ENCODE data around the gene COL27A1.

Gene COL27A1

DNA sequence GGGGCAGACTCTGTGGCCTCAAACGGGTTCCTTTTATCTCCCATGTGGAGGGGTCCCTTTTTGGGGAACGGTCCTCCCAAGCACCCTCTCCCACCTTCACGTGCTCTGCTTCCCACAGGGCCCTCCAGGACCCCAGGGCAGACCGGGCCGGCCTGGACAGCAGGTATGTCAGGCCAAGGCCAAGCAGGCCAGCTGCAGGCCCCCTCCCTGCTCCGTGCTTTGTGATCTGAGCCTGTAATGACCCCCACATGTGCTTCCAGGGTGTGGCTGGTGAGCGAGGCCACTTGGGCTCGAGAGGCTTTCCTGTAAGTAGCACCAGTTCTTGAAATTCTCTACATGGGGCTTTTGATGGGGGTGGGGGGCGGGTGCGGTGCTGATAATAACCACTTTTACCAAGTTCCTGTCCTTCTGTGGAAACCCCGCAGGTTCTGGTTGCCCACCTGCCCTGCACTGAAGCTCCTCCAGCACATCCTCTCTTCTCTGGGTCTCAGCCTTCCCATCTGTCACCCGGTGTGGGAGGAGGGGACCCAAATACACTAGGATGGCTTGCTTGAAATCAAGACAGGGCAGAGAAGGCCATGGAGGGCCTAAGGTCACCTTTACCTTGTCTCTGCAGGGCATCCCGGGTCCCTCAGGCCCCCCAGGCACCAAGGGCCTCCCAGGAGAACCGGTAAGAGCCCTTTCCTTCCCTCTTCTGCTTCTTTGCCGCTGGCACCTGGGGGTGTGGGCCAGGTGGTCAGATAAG is 109.6 kb downstream of the COL27A1 start:
- DNase-seq (ENCODE audit: low read depth in 2 of 2, low spot score in 1 of 2), result no peak

DNA sequence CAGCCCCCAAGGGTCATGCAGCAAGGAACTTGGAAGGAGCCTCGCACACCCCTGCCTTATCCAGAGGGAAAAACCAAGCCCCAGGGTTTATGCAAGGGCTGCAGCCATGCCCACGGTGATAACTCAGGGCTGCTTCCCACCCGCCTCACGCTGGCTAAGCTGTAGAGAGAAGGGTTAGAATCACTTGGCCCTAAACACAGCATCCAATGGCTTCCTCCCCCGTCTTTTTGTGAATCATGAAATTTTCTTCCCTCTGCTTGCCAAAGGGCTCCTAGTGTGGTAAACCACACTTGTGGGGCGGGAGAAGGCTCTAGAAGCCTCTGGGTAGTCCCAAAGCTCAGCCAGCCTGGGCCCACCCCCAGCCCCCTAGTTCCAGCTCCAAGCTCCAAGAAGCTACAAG is 111.6 kb downstream of the COL27A1 start:
- DNase-seq (ENCODE audit: low read depth in 2 of 2, low spot score in 1 of 2), result no peak

DNA sequence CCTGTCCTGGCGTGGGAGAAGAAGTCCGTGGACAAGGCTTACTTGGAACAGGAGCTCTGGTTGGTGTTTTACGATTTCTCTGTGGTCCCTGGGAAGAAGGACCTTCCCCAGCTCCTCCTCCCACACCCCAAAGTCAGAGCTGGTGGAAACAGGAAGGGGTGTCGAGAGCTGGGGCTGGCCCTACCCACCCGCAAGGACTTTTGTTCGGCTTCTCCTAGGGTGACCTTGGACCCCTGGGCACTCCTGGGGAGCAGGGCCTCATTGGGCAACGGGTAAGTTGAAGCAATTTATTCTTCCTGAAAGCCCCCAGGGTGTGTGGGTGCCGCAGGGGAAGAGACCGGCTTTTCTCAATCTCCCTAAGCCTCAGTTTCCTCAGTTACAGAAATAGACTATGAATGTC is 113.7 kb downstream of the COL27A1 start:
- no peak for DNase-seq (ENCODE audit: low read depth in 2 of 2, low spot score in 1 of 2)

DNA sequence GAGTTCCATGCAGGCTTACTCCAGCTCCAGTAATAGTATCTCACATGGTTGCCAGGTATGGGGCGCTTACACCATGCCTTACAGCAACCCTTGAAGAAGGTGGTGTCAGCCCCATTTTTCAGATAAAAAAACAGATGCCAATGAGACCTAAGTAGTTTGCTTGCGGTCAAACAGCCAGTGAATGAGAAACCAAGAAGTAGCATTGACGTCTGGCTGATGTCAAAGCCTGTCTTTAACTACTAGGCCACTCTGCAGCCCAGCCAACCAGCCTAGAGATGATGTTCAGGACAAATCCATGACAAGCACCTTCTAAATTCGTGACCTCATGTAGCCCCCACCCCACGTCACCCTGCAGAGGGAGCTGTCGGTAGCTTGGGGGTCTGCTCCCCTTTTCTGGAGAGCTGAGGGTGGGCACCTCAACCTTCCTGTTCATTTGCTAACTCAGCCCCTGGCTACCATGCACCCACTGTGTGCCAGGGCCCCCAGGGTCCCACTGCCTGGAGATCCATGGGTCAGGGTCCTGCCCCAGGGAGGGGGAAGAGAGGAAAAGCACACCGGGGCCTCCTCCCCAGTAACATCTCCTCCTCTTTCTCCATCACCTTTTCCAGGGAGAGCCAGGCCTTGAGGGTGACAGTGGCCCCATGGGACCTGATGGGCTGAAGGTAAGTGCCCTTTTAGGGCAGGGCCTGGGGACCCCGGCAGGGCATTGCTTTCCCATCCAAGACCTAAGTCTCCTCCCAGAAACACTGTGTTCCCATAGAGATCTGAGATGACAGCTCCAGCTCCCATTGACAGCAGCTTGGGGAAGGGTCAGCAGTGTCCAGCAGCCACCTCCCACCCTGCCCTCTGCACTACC is 115.0 kb downstream of the COL27A1 start:
- no peak for DNase-seq (ENCODE audit: low read depth in 2 of 2, low spot score in 1 of 2)

DNA sequence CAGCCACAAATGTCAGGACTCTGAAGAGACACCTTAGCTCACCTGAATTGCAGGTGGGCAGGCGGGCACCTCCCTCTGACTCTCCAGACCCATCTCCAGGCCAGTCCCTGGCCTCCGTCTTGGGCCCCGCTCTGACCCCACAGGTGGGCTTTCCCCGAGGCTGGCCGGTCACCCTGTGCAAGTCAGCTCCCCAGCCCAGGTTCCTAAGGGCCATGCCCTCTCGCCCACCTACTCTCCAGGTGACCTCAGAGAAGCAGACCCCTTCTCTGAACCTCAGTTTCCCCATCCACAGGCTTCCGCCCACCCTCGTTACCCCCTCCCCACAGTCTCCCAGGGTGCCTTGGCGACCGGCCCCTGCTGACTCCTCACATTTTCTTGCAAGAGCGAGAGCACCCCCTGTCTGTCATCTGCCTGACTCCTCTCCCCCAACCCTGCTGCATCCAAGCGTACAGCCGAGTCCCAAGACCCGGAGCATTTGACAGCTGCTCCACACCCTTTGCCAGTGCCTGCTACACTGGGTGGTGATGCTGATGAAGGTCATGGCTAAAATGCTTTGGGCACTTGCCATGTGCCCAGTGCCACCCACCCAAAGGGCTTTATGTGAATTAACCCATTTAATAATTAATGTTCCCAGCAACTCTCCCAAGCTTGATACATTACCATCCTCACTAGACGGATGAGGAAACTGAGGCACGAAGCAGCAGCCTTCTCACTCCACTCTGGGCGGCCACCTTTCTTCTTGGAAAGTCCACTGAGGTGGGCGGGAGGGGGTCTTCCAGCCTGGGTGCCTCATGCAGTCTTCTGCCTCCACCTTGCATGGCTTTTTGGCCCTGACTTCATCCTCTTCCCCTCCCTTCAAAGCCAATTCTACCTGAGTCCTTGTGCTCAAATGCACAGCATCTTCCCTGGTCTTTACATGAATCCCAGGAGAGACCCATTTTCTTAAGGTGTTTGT is 116.5 kb downstream of the COL27A1 start:
- DNase-seq (ENCODE audit: low read depth in 2 of 2, low spot score in 1 of 2), result no peak

DNA sequence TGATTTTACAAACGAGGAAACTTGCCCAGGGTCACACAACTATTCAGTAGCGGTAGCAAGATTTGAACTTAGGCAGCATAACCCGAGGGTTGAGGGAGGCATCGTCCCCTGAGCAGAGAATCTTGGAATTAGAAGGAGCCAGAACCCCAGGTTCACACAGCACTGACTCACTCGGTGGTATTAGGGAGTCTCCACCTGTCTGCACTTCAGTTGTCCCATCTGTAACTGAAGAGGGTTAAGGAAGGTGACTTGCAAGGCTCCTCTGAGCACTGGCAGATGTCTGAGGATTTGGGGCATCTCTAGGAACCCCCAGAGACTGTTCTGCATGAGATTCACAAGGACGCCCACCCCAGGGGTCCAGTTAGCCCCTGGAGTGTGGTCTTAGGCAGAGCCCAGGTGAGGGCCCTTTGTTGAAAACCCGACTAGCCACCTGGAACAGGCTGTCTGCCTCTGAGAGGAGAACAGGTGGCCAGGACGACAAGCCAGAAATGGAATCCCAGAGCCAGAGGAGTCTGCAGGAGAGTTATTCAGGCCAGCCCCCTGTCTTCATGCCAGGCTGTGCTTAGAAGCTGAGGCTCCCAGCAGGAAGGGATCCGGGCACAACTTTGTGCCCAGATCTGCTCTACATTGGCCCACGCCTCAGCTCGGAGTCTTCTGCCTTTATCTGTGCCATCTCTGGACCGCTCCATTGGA is 117.5 kb downstream of the COL27A1 start:
- no peak for DNase-seq (ENCODE audit: low read depth in 2 of 2, low spot score in 1 of 2)

DNA sequence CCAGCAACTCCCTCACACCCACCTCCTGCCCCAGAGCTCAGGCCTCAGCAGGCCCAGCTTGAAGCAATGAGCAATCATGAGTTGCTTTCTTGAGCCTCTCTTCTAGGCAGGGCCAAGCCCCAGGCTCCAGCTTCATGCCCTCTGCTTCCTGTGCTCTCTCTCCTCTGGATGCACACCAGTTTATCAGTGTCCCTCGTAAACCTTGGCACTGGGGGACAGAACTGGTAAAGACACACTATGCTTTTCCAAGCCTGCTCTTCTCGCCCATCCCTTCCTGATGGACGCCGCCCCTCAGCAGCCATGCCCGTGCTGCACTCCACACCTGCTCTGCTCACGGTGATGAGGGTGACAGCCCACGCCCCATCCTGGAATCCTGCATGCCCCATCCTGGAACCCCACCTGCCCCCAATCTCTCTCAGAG is 118.1 kb downstream of the COL27A1 start:
- no peak for DNase-seq (ENCODE audit: low read depth in 2 of 2, low spot score in 1 of 2)

DNA sequence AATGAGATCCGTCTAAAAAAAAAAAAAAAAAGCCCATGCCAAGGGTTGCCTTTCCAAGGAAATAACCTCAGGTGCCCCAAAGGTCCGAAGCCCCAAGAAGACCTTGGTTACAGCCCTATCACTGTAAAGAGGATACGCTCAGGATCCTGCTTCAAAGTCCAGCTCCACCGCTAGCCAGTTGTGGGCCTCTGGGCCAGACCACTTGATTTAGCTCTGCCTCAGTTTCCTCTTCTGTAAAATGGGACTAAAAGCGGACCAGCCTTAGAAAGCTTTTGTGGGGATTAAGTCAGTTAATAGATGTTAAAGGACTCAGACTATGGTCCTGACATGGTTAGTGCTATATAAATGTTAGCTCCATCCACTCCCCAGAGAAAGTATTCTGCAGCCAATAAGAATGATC is 118.9 kb downstream of the COL27A1 start:
- DNase-seq (ENCODE audit: low read depth in 2 of 2, low spot score in 1 of 2), result no peak

DNA sequence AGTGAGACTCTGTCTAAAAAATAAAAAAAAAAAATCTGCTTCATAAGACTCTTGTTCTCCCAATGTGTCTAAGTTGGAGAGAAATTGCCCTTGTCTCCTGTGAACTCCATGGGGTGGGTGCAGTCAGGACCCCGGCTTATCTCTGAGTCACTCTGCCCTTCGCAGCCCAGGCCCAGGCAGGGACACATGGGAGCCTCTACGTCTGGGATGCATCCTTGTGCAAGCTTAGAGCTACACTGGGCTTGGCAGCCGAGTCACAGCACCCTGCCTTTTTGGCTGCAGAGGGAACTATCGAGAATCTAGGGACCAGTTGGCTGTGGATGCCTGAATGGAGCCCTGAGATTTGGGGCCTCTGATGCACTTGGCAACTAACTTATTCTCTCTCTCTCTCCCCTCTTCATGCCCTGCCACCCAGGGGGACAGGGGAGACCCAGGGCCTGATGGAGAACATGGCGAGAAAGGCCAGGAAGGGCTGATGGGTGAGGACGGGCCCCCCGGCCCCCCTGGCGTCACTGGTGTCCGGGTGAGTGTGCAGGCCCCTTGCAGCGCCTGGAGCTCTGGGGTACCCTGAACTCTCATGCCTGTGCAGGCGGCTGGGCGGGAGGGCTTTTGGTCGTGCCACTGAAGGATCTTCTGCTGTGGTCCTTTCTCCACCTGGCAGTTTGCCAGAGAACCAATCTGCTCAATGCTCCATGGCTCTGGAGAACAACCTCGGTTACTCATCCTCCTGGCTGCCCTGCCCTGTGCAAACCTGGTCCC is 120.1 kb downstream of the COL27A1 start:
- DNase-seq (ENCODE audit: low read depth in 2 of 2, low spot score in 1 of 2), result no peak

DNA sequence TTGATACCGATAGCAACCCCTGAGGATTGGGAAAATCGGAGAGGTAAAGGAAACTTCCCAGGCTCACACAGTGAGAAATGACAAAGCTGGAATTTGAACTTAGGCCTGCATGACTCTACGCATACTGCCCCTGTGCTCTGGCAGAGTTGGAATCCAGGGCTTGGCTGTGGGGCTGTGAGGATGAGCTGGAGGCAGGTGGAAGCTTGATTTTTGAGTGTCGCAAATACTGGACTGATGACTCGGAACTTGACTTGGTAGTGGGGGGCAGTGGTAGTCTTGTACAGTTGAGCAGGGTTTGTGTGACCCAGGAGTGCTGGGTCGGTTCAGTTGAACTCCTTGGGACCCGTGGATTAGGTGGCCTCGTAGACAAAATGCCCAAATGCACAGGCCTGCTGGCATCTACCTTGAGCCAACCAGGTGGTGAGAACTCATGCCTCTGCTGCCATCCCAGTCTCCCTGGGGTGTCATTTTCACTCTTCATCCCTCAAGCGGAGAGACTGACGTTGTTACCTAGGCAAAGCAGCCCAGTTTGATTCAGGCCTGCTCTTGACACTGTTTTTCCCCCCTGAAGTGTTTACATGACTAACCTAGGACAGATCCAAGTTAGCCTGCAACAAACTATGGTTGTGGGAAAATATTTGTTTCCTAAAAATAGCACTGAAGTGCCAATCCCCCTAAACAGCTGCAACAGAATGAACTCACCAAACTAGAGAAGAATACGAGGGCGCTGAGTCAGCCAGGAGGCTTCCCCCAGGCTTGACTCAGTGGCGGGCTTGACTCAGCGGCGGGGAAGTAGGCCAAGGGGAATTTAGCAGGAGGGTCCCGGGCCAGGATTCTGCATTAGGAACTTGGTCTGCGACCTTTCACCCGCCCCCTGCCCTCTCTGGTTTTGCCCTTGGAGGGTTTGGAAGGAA is 121.8 kb downstream of the COL27A1 start:
- no peak for DNase-seq (ENCODE audit: low read depth in 2 of 2, low spot score in 1 of 2)

DNA sequence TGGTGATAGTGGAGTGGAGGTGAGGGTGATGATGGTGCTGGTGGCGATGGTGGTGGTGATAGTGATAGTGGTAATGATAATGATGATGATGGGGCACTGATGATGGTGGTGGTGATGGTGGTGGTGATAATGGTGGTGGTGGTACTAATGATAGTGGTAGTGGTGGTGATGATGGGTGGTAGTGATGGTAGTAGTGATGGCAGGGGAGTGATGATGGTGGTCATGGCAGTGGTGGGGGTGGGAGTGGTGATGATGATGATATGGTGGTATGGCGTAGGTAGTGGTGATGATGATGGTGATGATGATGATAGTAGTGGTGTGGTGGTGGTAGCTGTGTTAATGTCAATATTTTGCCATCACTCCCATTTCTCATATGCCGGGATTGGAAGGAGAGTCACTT is 123.0 kb downstream of the COL27A1 start:
- DNase-seq (ENCODE audit: low read depth in 2 of 2, low spot score in 1 of 2), result no peak

DNA sequence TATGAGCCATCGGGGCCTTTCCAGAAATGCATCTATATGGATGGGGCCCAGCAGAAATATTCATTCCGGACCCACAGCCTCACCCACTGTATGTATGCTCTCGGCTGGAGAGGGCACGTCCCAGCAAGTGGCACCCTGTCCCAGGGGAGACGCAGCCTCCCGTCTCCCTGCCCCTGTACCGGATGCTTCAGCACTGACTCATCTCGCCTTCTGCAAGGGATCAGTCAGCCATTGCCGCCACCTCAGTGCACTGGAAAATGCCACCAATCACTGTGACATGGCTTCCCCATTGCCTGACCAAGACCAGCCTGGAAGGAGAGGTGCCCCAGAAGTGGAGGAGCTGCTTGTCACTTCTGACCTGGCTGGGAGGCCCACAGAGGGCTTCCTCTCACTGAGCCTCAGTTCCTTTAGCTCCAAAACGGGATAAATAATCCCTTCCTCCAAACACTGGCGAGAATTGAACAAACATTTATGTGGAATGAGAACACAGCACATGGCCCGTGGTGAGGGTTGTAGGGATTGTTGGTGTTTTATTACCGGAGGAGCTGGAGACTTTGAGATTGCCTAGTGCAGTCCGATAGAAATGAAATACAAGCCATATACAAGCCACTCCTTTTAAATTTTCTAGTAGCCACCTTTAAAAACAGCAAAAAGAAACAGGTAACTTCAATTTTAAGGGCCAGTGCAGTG is 123.7 kb downstream of the COL27A1 start:
- no peak for DNase-seq (ENCODE audit: low read depth in 2 of 2, low spot score in 1 of 2)

DNA sequence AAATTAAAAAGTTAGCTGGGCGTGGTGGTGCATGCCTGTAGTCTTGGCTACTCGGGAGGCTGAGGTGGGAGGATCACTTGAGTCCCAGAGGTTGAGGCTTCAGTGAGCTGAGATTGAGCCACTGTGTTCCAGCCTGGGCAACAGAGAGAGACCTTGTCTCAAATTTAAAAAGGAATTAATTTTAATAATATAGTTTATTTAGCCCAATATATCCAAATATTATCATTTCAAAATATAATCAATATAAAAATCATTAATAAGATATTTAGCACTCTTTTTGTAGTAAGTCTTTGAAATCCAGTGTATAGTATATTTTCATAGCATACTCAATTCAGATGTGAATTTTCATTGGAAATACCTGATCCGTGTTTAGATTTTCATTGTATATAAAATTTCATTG is 124.4 kb downstream of the COL27A1 start:
- no peak for DNase-seq (ENCODE audit: low read depth in 2 of 2, low spot score in 1 of 2)

DNA sequence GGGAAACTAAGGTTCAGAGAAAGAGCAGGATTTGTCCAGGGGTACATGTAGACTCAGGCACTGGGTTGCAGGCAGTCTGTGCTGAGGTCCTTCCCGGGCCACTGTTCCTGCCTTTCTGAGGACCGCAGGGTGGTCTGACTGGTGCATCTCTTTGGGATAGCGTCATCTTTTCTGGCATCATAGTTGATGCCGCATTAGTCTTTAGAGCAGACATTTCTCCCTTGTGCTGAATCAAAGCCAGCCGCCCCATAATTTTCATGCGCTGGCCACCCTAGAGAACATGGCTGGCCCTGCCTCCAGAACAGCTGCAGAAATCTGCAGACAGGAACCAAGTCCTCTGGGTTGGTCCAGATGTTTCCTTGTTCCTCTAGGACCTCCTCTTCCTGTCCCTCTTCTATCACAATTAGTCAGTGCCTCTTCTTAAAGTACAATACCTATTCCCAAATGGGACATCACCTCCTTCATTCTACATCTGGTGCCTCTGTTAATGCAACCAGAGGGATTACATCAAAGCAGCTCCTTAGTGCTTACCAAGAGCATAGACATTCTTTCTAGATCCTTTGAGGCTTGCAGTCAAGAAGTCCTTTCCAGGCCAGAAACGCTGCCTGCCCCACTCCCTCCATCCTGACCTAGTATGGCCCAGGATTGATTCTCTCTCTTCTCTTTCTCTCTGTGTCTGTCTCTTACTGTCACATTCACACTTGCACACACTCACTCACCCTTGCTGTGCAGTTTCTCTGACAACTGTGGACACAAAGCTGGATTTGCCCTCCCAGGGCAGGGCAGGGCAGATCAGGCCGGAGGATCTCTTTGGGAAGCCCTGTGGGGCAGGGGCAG is 125.5 kb downstream of the COL27A1 start:
- no peak for DNase-seq (ENCODE audit: low read depth in 2 of 2, low spot score in 1 of 2)

DNA sequence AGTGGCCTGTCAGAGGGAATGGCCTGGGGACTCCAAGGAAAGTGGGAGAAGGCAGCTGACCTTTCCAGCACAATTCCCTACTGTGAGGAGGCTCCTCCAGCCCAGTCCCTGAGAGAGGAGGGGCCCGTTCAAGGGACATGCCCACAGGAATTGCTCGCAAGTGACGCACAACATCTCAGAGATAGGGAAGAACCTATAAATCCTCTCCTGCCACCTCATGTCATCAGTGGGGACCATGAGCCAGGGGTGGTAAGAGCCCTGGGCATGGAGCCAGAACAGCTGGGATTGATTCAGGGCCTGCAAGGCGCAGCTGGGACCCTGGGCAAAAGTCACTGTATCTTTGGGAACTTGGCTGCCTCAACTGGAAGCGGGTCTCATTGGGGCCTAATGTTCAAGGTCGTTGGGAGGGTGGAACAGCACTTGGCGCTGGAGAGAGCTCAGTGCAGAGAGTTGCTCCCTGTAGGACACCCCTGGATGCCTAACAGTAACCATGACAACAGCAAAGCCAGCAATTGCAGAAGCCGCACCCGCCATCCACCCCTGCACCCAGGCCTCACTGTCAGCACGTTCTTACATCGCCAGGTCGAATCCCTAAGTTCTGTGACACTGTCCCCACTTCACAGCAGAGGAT is 126.3 kb downstream of the COL27A1 start:
- DNase-seq (ENCODE audit: low read depth in 2 of 2, low spot score in 1 of 2), result no peak

DNA sequence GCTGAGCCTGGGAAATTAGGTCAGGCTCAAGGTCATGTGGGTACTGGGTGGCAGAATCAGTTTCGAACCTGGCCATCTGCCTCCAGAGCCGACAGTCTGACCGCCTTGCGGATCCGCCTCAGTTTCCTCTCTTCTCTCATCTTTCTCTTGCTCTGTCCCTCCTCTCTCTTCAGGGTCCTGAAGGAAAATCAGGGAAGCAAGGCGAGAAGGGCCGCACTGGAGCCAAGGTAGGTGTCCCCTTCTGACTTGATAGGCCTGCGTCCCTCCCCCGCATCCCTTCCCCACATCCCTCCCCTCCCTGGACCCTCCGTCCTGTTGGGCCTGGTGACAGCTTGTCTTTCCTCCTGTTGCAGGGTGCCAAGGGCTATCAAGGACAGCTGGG is 126.8 kb downstream of the COL27A1 start:
- DNase-seq (ENCODE audit: low read depth in 2 of 2, low spot score in 1 of 2), result no peak

DNA sequence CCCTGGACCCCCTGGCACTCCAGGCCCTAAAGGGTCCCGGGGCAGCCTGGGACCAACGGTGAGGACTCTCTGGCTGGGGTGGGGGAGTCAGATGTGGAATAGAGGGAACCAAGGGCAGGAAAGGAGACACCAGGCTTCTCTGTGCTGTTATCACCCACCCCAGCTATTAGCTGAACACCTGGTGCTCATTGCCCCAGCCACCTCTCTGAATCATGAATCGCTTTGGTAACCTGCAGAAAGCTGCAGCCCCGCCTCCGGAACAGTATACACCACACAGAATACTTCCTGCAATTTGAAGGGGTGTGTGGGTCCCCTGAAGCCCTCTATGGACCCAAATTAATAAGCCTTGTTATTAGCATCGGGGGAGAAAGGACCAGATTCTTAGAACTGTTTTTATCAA is 127.2 kb downstream of the COL27A1 start:
- DNase-seq (ENCODE audit: low read depth in 2 of 2, low spot score in 1 of 2), result no peak
